Panc1 (cell line): ENCODE measurements around the gene PXYLP1. TPM values are rescaled to one million over a fixed set of nuclear protein-coding genes. Genes with fewer than 3 reads are reported as not detected.

Experiments
- ATAC-seq: fragments of 200-7000 bp; cut with Tn5 transposase; 2 replicates; pipeline ENCODE4 v1.9.1; 2020; ENCODE audit warnings: mild to moderate bottlenecking, moderate library complexity
- BruUV-seq: library from RNA; stranded (reverse); fragments of 400-500 nt; replicated peaks from 2 replicates; lab custom pipeline; 2021; lab: Mats Ljungman, UMichigan
- CTCF ChIA-PET: fragments of 300-600 bp; sonication (Branson Sonifier 250); formaldehyde crosslinking; loops from one replicate; lab custom pipeline; 2022; ENCODE audit warnings: antibody characterized with exemption; lab: Charles Lee
- POLR2A ChIA-PET: fragments of 300-600 bp; sonication (Branson Sonifier 250); formaldehyde crosslinking; loops from one replicate; lab custom pipeline; 2022; ENCODE audit warnings: antibody characterized with exemption; lab: Charles Lee
- DNase-seq: peaks from one replicate; pipeline ENCODE4 v3.0.0-alpha.2; 2010; ENCODE audit warnings: low read depth, low spot score
- H3K27ac ChIP-seq: 2 replicates; pipeline ENCODE4 v1.5.1; 2011; ENCODE audit warnings: mild to moderate bottlenecking, low read length, inconsistent platforms
- H3K27me3 ChIP-seq: fragments of 200-500 bp; sonication (Bioruptor generic); 2 replicates; pipeline ENCODE4 v1.6.0; 2014; ENCODE audit warnings: low read length, inconsistent platforms; ENCODE audit not compliant: control insufficient read depth, insufficient read depth
- H3K36me3 ChIP-seq: fragments of 200-500 bp; sonication (Bioruptor generic); 2 replicates; pipeline ENCODE4 v1.5.1; 2014; ENCODE audit warnings: inconsistent platforms, mild to moderate bottlenecking, low read length, moderate library complexity; ENCODE audit not compliant: control insufficient read depth, insufficient read depth
- H3K4me1 ChIP-seq: 2 replicates; pipeline ENCODE4 v1.5.1; 2011; ENCODE audit warnings: inconsistent platforms, mild to moderate bottlenecking, low read length, moderate library complexity; ENCODE audit not compliant: control insufficient read depth, insufficient read depth
- H3K4me3 ChIP-seq, 2 experiments: 2 replicates each; pipeline ENCODE4 v1.5.1; 2011 to 2012; ENCODE audit warnings: low read depth in 2 of 2, low read length in 2 of 2, mild to moderate bottlenecking in 2 of 2, inconsistent platforms in 1 of 2, moderate library complexity in 1 of 2
- H3K9me3 ChIP-seq: fragments of 200-500 bp; sonication (Bioruptor generic); 2 replicates; pipeline ENCODE4 v1.5.1; 2014; ENCODE audit warnings: low read depth, mild to moderate bottlenecking, inconsistent platforms, low read length, moderate library complexity; ENCODE audit not compliant: control insufficient read depth, insufficient read depth
- POLR2AphosphoS5 ChIP-seq: IDR thresholded peaks from 2 replicates; pipeline ENCODE4 v1.6.1; 2012; ENCODE audit warnings: mild to moderate bottlenecking, low read depth, low read length, moderate library complexity
- SIN3A ChIP-seq: IDR thresholded peaks from 2 replicates; pipeline ENCODE4 v1.6.1; 2012; ENCODE audit warnings: low read depth, mild to moderate bottlenecking, low read length, moderate library complexity, borderline replicate concordance; ENCODE audit not compliant: insufficient read depth
- TCF7L2 ChIP-seq: IDR thresholded peaks from 2 replicates; pipeline ENCODE4 v1.6.1; 2011; ENCODE audit warnings: mild to moderate bottlenecking, low read depth, low read length, inconsistent platforms
- in situ Hi-C: cut with HindIII; loops from 2 replicates; pipeline ENCODE4 v1.10.0; 2016; ENCODE audit warnings: low sequenced_read_pairs, low pct_unique_long_range_greater_than_20kb
- intact Hi-C: fragments of 100-400 bp; cut with micrococcal nuclease; formaldehyde crosslinking; loops from one replicate; pipeline ENCODE4 v1.10.0; 2022; ENCODE audit not compliant: unreplicated experiment
- total RNA-seq: library from RNA; stranded (reverse); gene quantifications from one replicate; pipeline ENCODE4 v1.2.1, GENCODE V29; 2021; ENCODE audit not compliant: unreplicated experiment
- TF ChIP-seq, protein P1 (sequence below), 2 experiments: IDR thresholded peaks; 2 replicates each; pipeline ENCODE4 v1.6.1; 2011 to 2012; ENCODE audit warnings: low read depth in 2 of 2, control low read depth in 1 of 2, low read length in 1 of 2, mild to moderate bottlenecking in 1 of 2, moderate library complexity in 1 of 2; ENCODE audit not compliant: insufficient read depth in 1 of 2
- TF ChIP-seq, protein P2 (sequence below): fragments of 450-650 bp; IDR thresholded peaks from 2 replicates; pipeline ENCODE4 v1.5.1; 2017; ENCODE audit warnings: mild to moderate bottlenecking

The PXYLP1 gene
- total RNA-seq, 1 experiment from 2014 or later: 1.4 TPM

DNA sequence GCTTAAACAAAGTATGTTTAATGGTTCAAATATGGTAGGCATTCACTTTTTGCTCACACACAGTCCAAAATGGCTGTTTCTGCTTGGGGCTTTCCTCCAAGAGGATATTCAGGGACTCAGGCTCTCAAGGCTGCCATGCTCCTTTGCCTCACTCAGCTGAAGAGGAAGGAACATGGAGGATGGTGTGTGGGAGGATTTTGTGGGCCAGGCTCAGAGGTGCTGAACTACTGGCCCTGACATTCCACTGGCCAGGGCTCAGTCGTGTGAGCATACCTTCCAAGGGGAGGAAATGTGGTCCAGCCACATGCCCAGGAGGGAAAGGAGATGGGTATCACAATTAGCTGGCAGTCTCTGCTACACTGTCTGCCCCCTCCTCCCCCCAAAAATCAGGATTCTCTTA is 8.7 kb downstream of the PXYLP1 start:
- in situ Hi-C loops: no loop called here
- H3K27ac ChIP-seq: no peak overlapping the region
- H3K4me1 ChIP-seq: no peaks in the 10 kb centered on the region
- CTCF ChIA-PET: interaction anchor here (1.0 kb wide), 1 partner anchor 9 kb away, joined by 3 read pairs; the partner anchor contains the start of gene PXYLP1
- no TSS peak for BruUV-seq
- no peaks in the 10 kb centered on the region for H3K9me3 ChIP-seq
- no peaks in the 10 kb centered on the region; the same call in 1 of the 2 replicates for H3K27me3 ChIP-seq
- TF ChIP-seq TCF7L2: no peak
- TF ChIP-seq, protein P1, sequence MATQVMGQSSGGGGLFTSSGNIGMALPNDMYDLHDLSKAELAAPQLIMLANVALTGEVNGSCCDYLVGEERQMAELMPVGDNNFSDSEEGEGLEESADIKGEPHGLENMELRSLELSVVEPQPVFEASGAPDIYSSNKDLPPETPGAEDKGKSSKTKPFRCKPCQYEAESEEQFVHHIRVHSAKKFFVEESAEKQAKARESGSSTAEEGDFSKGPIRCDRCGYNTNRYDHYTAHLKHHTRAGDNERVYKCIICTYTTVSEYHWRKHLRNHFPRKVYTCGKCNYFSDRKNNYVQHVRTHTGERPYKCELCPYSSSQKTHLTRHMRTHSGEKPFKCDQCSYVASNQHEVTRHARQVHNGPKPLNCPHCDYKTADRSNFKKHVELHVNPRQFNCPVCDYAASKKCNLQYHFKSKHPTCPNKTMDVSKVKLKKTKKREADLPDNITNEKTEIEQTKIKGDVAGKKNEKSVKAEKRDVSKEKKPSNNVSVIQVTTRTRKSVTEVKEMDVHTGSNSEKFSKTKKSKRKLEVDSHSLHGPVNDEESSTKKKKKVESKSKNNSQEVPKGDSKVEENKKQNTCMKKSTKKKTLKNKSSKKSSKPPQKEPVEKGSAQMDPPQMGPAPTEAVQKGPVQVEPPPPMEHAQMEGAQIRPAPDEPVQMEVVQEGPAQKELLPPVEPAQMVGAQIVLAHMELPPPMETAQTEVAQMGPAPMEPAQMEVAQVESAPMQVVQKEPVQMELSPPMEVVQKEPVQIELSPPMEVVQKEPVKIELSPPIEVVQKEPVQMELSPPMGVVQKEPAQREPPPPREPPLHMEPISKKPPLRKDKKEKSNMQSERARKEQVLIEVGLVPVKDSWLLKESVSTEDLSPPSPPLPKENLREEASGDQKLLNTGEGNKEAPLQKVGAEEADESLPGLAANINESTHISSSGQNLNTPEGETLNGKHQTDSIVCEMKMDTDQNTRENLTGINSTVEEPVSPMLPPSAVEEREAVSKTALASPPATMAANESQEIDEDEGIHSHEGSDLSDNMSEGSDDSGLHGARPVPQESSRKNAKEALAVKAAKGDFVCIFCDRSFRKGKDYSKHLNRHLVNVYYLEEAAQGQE (IDR thresholded peaks at IDR 0.05; ENCODE audit: insufficient read depth in 1 of 2, low read depth in 2 of 2, low read length in 1 of 2): no peak
- TF ChIP-seq SIN3A: no peak
- TF ChIP-seq, protein P2, sequence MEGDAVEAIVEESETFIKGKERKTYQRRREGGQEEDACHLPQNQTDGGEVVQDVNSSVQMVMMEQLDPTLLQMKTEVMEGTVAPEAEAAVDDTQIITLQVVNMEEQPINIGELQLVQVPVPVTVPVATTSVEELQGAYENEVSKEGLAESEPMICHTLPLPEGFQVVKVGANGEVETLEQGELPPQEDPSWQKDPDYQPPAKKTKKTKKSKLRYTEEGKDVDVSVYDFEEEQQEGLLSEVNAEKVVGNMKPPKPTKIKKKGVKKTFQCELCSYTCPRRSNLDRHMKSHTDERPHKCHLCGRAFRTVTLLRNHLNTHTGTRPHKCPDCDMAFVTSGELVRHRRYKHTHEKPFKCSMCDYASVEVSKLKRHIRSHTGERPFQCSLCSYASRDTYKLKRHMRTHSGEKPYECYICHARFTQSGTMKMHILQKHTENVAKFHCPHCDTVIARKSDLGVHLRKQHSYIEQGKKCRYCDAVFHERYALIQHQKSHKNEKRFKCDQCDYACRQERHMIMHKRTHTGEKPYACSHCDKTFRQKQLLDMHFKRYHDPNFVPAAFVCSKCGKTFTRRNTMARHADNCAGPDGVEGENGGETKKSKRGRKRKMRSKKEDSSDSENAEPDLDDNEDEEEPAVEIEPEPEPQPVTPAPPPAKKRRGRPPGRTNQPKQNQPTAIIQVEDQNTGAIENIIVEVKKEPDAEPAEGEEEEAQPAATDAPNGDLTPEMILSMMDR: no peak
- TF ChIP-seq POLR2AphosphoS5: no peak
- ATAC-seq (no peak), DNase-seq (no peak)
- H3K4me3 ChIP-seq: no peak overlapping the region
- H3K36me3 ChIP-seq: no peaks in the 10 kb centered on the region
- intact Hi-C loops: no loop called here
- POLR2A ChIA-PET: no interaction called here

DNA sequence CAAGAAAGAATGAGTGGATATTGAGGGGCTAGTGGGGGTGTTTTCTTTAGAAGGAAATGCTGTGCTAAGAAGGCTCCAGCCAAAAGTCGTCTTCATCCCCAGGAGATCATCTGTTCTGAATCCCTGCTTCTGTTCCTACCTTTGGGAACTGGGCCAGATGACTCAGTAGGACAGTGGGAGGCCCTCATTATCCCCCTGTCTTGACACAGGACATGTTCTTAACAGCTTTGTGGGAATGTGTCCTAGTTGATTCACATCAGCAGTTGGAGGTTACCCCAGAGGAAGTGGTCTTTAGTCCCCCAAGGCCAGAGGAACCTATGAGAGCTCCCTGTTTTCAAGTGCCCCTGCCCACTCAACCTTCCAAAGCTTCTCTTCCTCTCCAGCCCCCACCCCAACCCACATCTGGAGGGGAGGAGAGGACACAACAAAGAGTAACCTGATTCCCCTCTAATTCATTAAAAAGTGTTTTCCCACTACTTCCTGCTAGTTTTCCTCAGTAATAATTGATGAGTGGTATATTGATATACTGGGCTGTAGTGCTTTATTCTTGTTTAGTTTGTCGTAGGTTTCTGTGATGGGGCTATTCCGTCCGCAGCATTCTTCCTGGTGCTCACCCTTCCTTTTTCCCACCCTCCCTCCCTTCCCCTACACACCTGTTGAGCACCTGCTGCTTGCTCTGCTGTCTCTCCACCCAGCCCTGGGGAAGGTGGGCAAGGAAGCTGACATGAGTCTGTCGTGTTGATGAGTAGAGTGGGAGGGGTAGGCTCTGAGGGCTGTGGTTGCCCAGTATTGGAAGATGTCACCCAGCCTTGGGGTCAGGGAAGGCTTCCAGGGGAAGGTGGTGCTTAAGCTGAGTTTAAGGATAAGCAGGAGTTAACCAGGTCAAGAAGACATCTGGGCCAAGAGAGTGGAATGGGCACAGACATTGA is 9.3 kb downstream of the PXYLP1 start:
- intact Hi-C loops (no loop called here), in situ Hi-C loops (no loop called here)
- DNase-seq (no peak), ATAC-seq (no peak)
- no TSS peak for BruUV-seq
- H3K4me3 ChIP-seq: no peak overlapping the region
- CTCF ChIA-PET: interaction anchor here (1.0 kb wide), 1 partner anchor 9 kb away, joined by 3 read pairs; the partner anchor contains the start of gene PXYLP1
- no peaks in the 10 kb centered on the region; the same call in 1 of the 2 replicates for H3K27me3 ChIP-seq
- POLR2A ChIA-PET: no interaction called here
- H3K36me3 ChIP-seq: no peaks in the 10 kb centered on the region
- H3K4me1 ChIP-seq: no peaks in the 10 kb centered on the region
- TF ChIP-seq, protein P1 (IDR thresholded peaks at IDR 0.05; ENCODE audit: insufficient read depth in 1 of 2, low read depth in 2 of 2, low read length in 1 of 2): no peak
- no peaks in the 10 kb centered on the region for H3K9me3 ChIP-seq
- no peak overlapping the region for H3K27ac ChIP-seq
